ENCODE measurements around the gene DOK5.

GRCh38 chr20:54434196-54434595 lies 41.2 kb upstream of the DOK5 start:
- TF ChIP-seq CTCF (IDR thresholded peaks at IDR 0.05) (no peak), POLR2A (IDR thresholded peaks at IDR 0.05) (no peak), POLR2AphosphoS5 (IDR thresholded peaks at IDR 0.05) (no peak), EP300 (IDR thresholded peaks at IDR 0.05; ENCODE audit: low read depth) (no peak)
